SK-N-SH (cell line): ENCODE measurements around the gene LIN28B. TPM values are rescaled to one million over a fixed set of nuclear protein-coding genes. Genes with fewer than 3 reads are reported as not detected.

Source experiments
- CTCF ChIA-PET: fragments of 300-600, 350-600 bp; formaldehyde crosslinking; extraction: SDS; loops from one replicate; lab custom pipeline; 2021; lab: Yijun Ruan, JAX
- POLR2A ChIA-PET: fragments of 350-600 bp; sonication (Branson Sonifier 250); formaldehyde crosslinking; extraction: SDS; loops from one replicate; lab custom pipeline; 2020; ENCODE audit warnings: antibody characterized with exemption, inconsistent platforms; lab: Yijun Ruan, JAX
- DNase-seq: peaks from one replicate; pipeline ENCODE4 v3.0.0; 2012
- H2AFZ ChIP-seq: fragments of 200-600 bp; sonication (generic); 2 replicates; pipeline ENCODE4 v1.8.1; 2016; ENCODE audit warnings: antibody characterized with exemption, mild to moderate bottlenecking, low read depth
- H3F3A ChIP-seq: fragments of 200-600 bp; sonication (generic); replicated peaks from 2 replicates; pipeline ENCODE3; 2016; ENCODE audit warnings: antibody characterized with exemption, mild to moderate bottlenecking; ENCODE audit not compliant: insufficient read depth
- H3K27ac ChIP-seq, 2 experiments: fragments of 200-500 bp in 1 of 2; fragments of 200-600 bp in 1 of 2; sonication (Bioruptor generic) in 1 of 2; sonication (generic), shearing (Covaris generic) in 1 of 2; 2 replicates each; pipeline versions ENCODE4 v1.5.1 to v1.6.1; 2014 to 2016; ENCODE audit warnings: low read depth in 2 of 2, inconsistent platforms in 1 of 2, low read length in 1 of 2, mild to moderate bottlenecking in 1 of 2, mixed read lengths in 1 of 2
- H3K27me3 ChIP-seq: fragments of 200-600 bp; sonication (generic), shearing (Covaris generic); 2 replicates; pipeline ENCODE4 v1.6.1; 2016; ENCODE audit warnings: mixed run types; ENCODE audit not compliant: insufficient read depth
- H3K36me3 ChIP-seq, 2 experiments: fragments of 200-500 bp in 1 of 2; fragments of 200-600 bp in 1 of 2; sonication (Bioruptor generic) in 1 of 2; sonication (generic) in 1 of 2; replicated peaks in 1 of 2; 2 replicates each; pipeline versions ENCODE3 to v1.5.1; 2014 to 2016; ENCODE audit warnings: low read length in 1 of 2, mild to moderate bottlenecking in 1 of 2; ENCODE audit not compliant: insufficient read depth in 2 of 2, control insufficient read depth in 1 of 2
- H3K4me1 ChIP-seq, 2 experiments: fragments of 200-500 bp in 1 of 2; fragments of 200-600 bp in 1 of 2; sonication (Bioruptor generic) in 1 of 2; sonication (generic), shearing (Covaris generic) in 1 of 2; 2 replicates each; pipeline versions ENCODE4 v1.5.1 to v1.6.1; 2014 to 2016; ENCODE audit warnings: low read depth in 1 of 2, low read length in 1 of 2, mixed run types in 1 of 2; ENCODE audit not compliant: insufficient read depth in 2 of 2, control insufficient read depth in 1 of 2
- H3K4me2 ChIP-seq: fragments of 200-600 bp; sonication (generic), shearing (Covaris generic); 2 replicates; pipeline ENCODE4 v1.6.1; 2017; ENCODE audit warnings: mixed run types
- H3K4me3 ChIP-seq, 2 experiments: fragments of 200-500 bp in 1 of 2; fragments of 200-600 bp in 1 of 2; sonication (Bioruptor generic) in 1 of 2; sonication (generic), shearing (Covaris generic) in 1 of 2; 2 replicates each; pipeline versions ENCODE4 v1.5.1 to v1.8.1; 2014 to 2016; ENCODE audit warnings: low read depth in 2 of 2, inconsistent platforms in 1 of 2, low read length in 1 of 2, mild to moderate bottlenecking in 1 of 2, mixed read lengths in 1 of 2, moderate library complexity in 1 of 2
- H3K79me2 ChIP-seq: fragments of 200-600 bp; sonication (generic); 2 replicates; pipeline ENCODE4 v1.8.1; 2017; ENCODE audit warnings: mild to moderate bottlenecking; ENCODE audit not compliant: insufficient read depth
- H3K9ac ChIP-seq: fragments of 200-600 bp; sonication (generic); 2 replicates; pipeline ENCODE4 v1.6.1; 2017; ENCODE audit warnings: mixed run types
- H3K9me2 ChIP-seq: fragments of 200-600 bp; sonication (generic); 2 replicates; pipeline ENCODE4 v1.6.1; 2017; ENCODE audit warnings: mixed run types
- H3K9me3 ChIP-seq: fragments of 200-600 bp; sonication (generic); 2 replicates; pipeline ENCODE4 v1.6.1; 2017; ENCODE audit warnings: mixed run types, mild to moderate bottlenecking, moderate library complexity
- H4K20me1 ChIP-seq: fragments of 200-600 bp; sonication (generic); 2 replicates; pipeline ENCODE4 v1.6.1; 2017; ENCODE audit warnings: mild to moderate bottlenecking, mixed run types; ENCODE audit not compliant: insufficient read depth
- CHD2 ChIP-seq: fragments of 150-350 bp; IDR thresholded peaks from 2 replicates; pipeline ENCODE4 v1.6.1; 2018; ENCODE audit warnings: low read length; ENCODE audit not compliant: partially characterized antibody
- CTCF ChIP-seq: fragments of 200-600 bp; sonication (generic); IDR thresholded peaks from 2 replicates; pipeline ENCODE4 v1.6.1; 2017; ENCODE audit warnings: antibody characterized with exemption, mild to moderate bottlenecking, moderate library complexity
- EP300 ChIP-seq, 2 experiments: IDR thresholded peaks; 2 replicates each; pipeline versions ENCODE4 v1.4.0 to v1.6.1; 2012; ENCODE audit warnings: borderline replicate concordance in 1 of 2, low read depth in 1 of 2, low read length in 1 of 2
- FOXJ3 ChIP-seq: sonication (generic); formaldehyde crosslinking; IDR thresholded peaks from 2 replicates; pipeline ENCODE4 v1.5.1; 2020; ENCODE audit warnings: mild to moderate bottlenecking, missing genetic modification reagents
- FOXM1 ChIP-seq: IDR thresholded peaks from 2 replicates; pipeline ENCODE4 v1.4.0; 2012; ENCODE audit warnings: low read depth, mild to moderate bottlenecking
- GABPA ChIP-seq: IDR thresholded peaks from 2 replicates; pipeline ENCODE4 v1.4.0; 2012; ENCODE audit warnings: low read depth, mild to moderate bottlenecking
- GATA2 ChIP-seq: sonication (generic); formaldehyde crosslinking; IDR thresholded peaks from 2 replicates; pipeline ENCODE4 v1.5.0; 2020; ENCODE audit warnings: mild to moderate bottlenecking, missing genetic modification reagents
- MAX ChIP-seq: IDR thresholded peaks from 2 replicates; pipeline ENCODE4 v1.4.0; 2012; ENCODE audit warnings: low read depth
- MEF2A ChIP-seq: IDR thresholded peaks from 2 replicates; pipeline ENCODE4 v1.4.0; 2012; ENCODE audit warnings: low read depth, borderline replicate concordance
- MXI1 ChIP-seq: IDR thresholded peaks from 2 replicates; pipeline ENCODE4 v1.6.1; 2012; ENCODE audit warnings: mild to moderate bottlenecking, low read depth, low read length, improper control_type of control experiment
- PBX3 ChIP-seq: IDR thresholded peaks from 2 replicates; pipeline ENCODE4; 2012
- POLR2AphosphoS5 ChIP-seq: IDR thresholded peaks from 2 replicates; pipeline ENCODE4 v1.6.1; 2012; ENCODE audit warnings: low read depth, low read length
- RAD21 ChIP-seq: IDR thresholded peaks from 2 replicates; pipeline ENCODE4 v1.6.1; 2012; ENCODE audit warnings: mild to moderate bottlenecking, low read length
- RCOR1 ChIP-seq: fragments of 150-350 bp; IDR thresholded peaks from 2 replicates; pipeline ENCODE4 v1.6.1; 2017; ENCODE audit warnings: antibody characterized with exemption, low read length
- RFX5 ChIP-seq: IDR thresholded peaks from 2 replicates; pipeline ENCODE4 v1.6.1; 2012; ENCODE audit warnings: mild to moderate bottlenecking, improper control_type of control experiment, low read length
- SIN3A ChIP-seq: IDR thresholded peaks from 2 replicates; pipeline ENCODE4 v1.6.1; 2012; ENCODE audit warnings: low read depth, mild to moderate bottlenecking, low read length, moderate library complexity, borderline replicate concordance
- SMC3 ChIP-seq: IDR thresholded peaks from 2 replicates; pipeline ENCODE4 v1.6.1; 2012; ENCODE audit warnings: low read depth, low read length, improper control_type of control experiment
- TCF12 ChIP-seq: IDR thresholded peaks from 2 replicates; pipeline ENCODE4 v1.4.0; 2012
- YY1 ChIP-seq: IDR thresholded peaks from 2 replicates; pipeline ENCODE4 v1.4.0; 2012; ENCODE audit warnings: low read depth, mild to moderate bottlenecking
- ZBTB33 ChIP-seq: IDR thresholded peaks from 2 replicates; pipeline ENCODE4 v1.4.0; 2012; ENCODE audit warnings: low read depth, borderline replicate concordance
- WGBS: methylation state at CpG from one replicate; pipeline ENCODE4 v1.1.6; 2017; ENCODE audit warnings: low lambda C conversion rate; 5-methylcytosine and 5-hydroxymethylcytosine counted together
- polyA plus RNA-seq, 3 experiments: library from polyadenylated mRNA; depleted of rRNA; stranded (reverse); fragments of >200 nt; gene quantifications; 2 replicates each; pipeline ENCODE4 v1.2.3, GENCODE V29; 2012

LIN28B gene
- polyA plus RNA-seq, 1 of the 3 experiments (the other 2 are of a cell fraction), result 0.67 TPM

- 0 out of 2 replicates have a peak, but pooled peaks cover 3% of the 10 kb centered on the region for H3K9me3 ChIP-seq
- TF ChIP-seq FOXJ3 (no peak), EP300 (IDR thresholded peaks at IDR 0.05; ENCODE audit: borderline replicate concordance in 1 of 2, low read depth in 1 of 2, low read length in 1 of 2) (no peak), RFX5 (no peak), FOXM1 (no peak), POLR2AphosphoS5 (no peak), RAD21 (no peak), MXI1 (no peak), SIN3A (no peak), ZBTB33 (no peak), CHD2 (no peak), CTCF (no peak), PBX3 (no peak), TCF12 (no peak), SMC3 (no peak), GABPA (no peak), MAX (no peak), GATA2 (CRISPR knock-in tag) (no peak), MEF2A (no peak), YY1 (no peak), RCOR1 (no peak)
- no peaks in the 10 kb centered on the region for H3K79me2 ChIP-seq
- no peak overlapping the region for H3K4me2 ChIP-seq
- no peaks in the 10 kb centered on the region for H4K20me1 ChIP-seq
- no peaks in the 10 kb centered on the region for H3K9me2 ChIP-seq
- H3K4me3 ChIP-seq, result no peak overlapping the region
- H3K4me1 ChIP-seq, result no peaks in the 10 kb centered on the region; a peak in 1 of 4 replicates
- no peak overlapping the region for H3K27ac ChIP-seq
- no peaks in the 10 kb centered on the region for H3K27me3 ChIP-seq
- CTCF ChIA-PET, result interaction anchor here (0.8 kb wide), 1 partner anchor 43 kb away, joined by 3 read pairs; no protein-coding TSS in a partner anchor
- no peaks in the 10 kb centered on the region for H3F3A ChIP-seq
- 87% methylated on average over 4 of the region's 4 CpGs for WGBS
- POLR2A ChIA-PET, result no interaction called here
- DNase-seq, result no peak
- no peaks in the 10 kb centered on the region for H3K36me3 ChIP-seq
- no peak overlapping the region for H3K9ac ChIP-seq
- H2AFZ ChIP-seq, result no peak overlapping the region
Measured at GRCh38 chr6:105058846-105059245, 101.9 kb downstream of the LIN28B start.
